Keratinocyte (primary cell): ENCODE results near the gene HS3ST2. TPM values are rescaled to one million over a fixed set of nuclear protein-coding genes. Genes with fewer than 3 reads are reported as not detected.

Experiments used
- DNase-seq: peaks from one replicate; pipeline ENCODE4 v3.0.0-alpha.2; 2011; ENCODE audit warnings: low read depth, missing footprints, low spot score
- FAIRE-seq: peaks from 2 replicates; lab custom pipeline; 2011; peaks lifted over from hg19 to GRCh38; lab: Jason Lieb, UNC
- H2AFZ ChIP-seq: 2 replicates; pipeline ENCODE4 v1.6.0; 2012; ENCODE audit warnings: low read length, control low read depth, inconsistent platforms; ENCODE audit not compliant: control insufficient read depth
- H3K27ac ChIP-seq: 2 replicates; pipeline ENCODE4 v1.5.1; 2011; ENCODE audit warnings: low read length; ENCODE audit not compliant: control insufficient read depth, insufficient read depth
- H3K27me3 ChIP-seq: 3 replicates; pipeline ENCODE4 v1.6.0; 2011; ENCODE audit warnings: low read length; ENCODE audit not compliant: control insufficient read depth, insufficient read depth; ENCODE audit errors: extremely low read depth
- H3K36me3 ChIP-seq, 2 experiments: 2 replicates in 1 of 2; 3 replicates in 1 of 2; pipeline ENCODE4 v1.5.1; 2011; ENCODE audit warnings: low read length in 2 of 2, mild to moderate bottlenecking in 1 of 2; ENCODE audit not compliant: control insufficient read depth in 2 of 2, insufficient read depth in 2 of 2; ENCODE audit errors: extremely low read depth in 1 of 2
- H3K4me1 ChIP-seq: 3 replicates; pipeline ENCODE4 v1.5.1; 2011; ENCODE audit warnings: low read length; ENCODE audit not compliant: control insufficient read depth, insufficient read depth; ENCODE audit errors: extremely low read depth
- H3K4me2 ChIP-seq: 3 replicates; pipeline ENCODE4 v1.6.0; 2011; ENCODE audit warnings: low read depth, low read length; ENCODE audit not compliant: control insufficient read depth, insufficient read depth; ENCODE audit errors: extremely low read depth
- H3K4me3 ChIP-seq, 3 experiments: fragments of 200-600 bp in 1 of 3; sonication (generic) in 1 of 3; 2 replicates in 2 of 3; 3 replicates in 1 of 3; pipeline ENCODE4 v1.5.1; 2011 to 2016; ENCODE audit warnings: low read length in 3 of 3, mild to moderate bottlenecking in 3 of 3, control low read depth in 2 of 3, inconsistent platforms in 1 of 3, low read depth in 1 of 3, mixed read lengths in 1 of 3, mixed run types in 1 of 3, moderate library complexity in 1 of 3; ENCODE audit not compliant: control insufficient read depth in 2 of 3, insufficient read depth in 2 of 3; ENCODE audit errors: extremely low read depth in 1 of 3
- H3K79me2 ChIP-seq: 2 replicates; pipeline ENCODE4 v1.6.0; 2012; ENCODE audit warnings: low read length; ENCODE audit not compliant: control insufficient read depth, insufficient read depth
- H3K9ac ChIP-seq: 3 replicates; pipeline ENCODE4 v1.6.0; 2011; ENCODE audit warnings: low read length; ENCODE audit not compliant: control insufficient read depth, insufficient read depth; ENCODE audit errors: extremely low read depth
- H3K9me1 ChIP-seq: 3 replicates; pipeline ENCODE4 v1.6.0; 2011; ENCODE audit warnings: low read length; ENCODE audit not compliant: control insufficient read depth, insufficient read depth; ENCODE audit errors: extremely low read depth
- H3K9me3 ChIP-seq: 2 replicates; pipeline ENCODE4 v1.5.1; 2012; ENCODE audit warnings: low read depth, low read length; ENCODE audit not compliant: control insufficient read depth
- H4K20me1 ChIP-seq: 3 replicates; pipeline ENCODE4 v1.6.0; 2011; ENCODE audit warnings: low read length; ENCODE audit not compliant: control insufficient read depth, insufficient read depth; ENCODE audit errors: extremely low read depth
- CTCF ChIP-seq, 3 experiments: IDR thresholded peaks in 1 of 3; conservative IDR thresholded peaks in 1 of 3; optimal IDR thresholded peaks in 1 of 3; 2 replicates in 2 of 3; 3 replicates in 1 of 3; pipeline versions ENCODE3 to v1.5.1; 2011; ENCODE audit warnings: low read length in 3 of 3, mild to moderate bottlenecking in 3 of 3, moderate library complexity in 2 of 3, control low read depth in 1 of 3, inconsistent platforms in 1 of 3; ENCODE audit not compliant: insufficient read depth in 2 of 3; ENCODE audit errors: extremely low read depth in 1 of 3
- EZH2 ChIP-seq: IDR thresholded peaks from one replicate; pipeline ENCODE4 v1.6.1; 2012; ENCODE audit warnings: inconsistent platforms, mild to moderate bottlenecking, low read length, moderate library complexity
- dilution Hi-C: fragments of 300-500 bp; cut with MboI; formaldehyde crosslinking; loops from one replicate; pipeline ENCODE4 v1.7.0; 2020; ENCODE audit warnings: low sequenced_read_pairs; ENCODE audit not compliant: extremely low pct_ligation_motif_present
- polyA plus RNA-seq, 5 experiments: library from polyadenylated mRNA; depleted of rRNA in 3 of 5; stranded (reverse) in 3 of 5; stranded (forward) in 1 of 5; unstranded in 1 of 5; fragments of >200 nt; gene quantifications; 1 replicate in 1 of 5; 2 replicates in 3 of 5; 3 replicates in 1 of 5; pipeline versions ENCODE4 v1.2.1 to v1.2.3, GENCODE V29; 2011 to 2012; ENCODE audit warnings: missing spikeins in 2 of 5, low read depth in 1 of 5, low replicate concordance in 1 of 5

Gene HS3ST2
- polyA plus RNA-seq, 1 donor (not counting 4 experiments of a cell fraction or from before 2014, with no cell fraction given), result 6.3 TPM

GRCh38 chr16:22897184-22897583 lies 83.2 kb downstream of the HS3ST2 start:
- FAIRE-seq, result no peak
- Histone ChIP-seq H3K9ac (no peak overlapping the region), H3K27me3 (no peaks in the 10 kb centered on the region), H3K27ac (no peak overlapping the region), H3K36me3 (peaks cover 0 to 1% of the 10 kb centered on the region in 2 experiments), H3K4me3 (no peak overlapping the region), H4K20me1 (no peaks in the 10 kb centered on the region), H3K4me2 (no peak overlapping the region), H3K9me1 (peaks cover 2% of the 10 kb centered on the region), H3K79me2 (no peaks in the 10 kb centered on the region), H2AFZ (no peak overlapping the region), H3K4me1 (no peaks in the 10 kb centered on the region), H3K9me3 (no peaks in the 10 kb centered on the region)
- TF ChIP-seq CTCF (optimal IDR thresholded peaks at IDR 0.05 in 1 of 3, IDR thresholded peaks at IDR 0.05 in 1 of 3, conservative IDR thresholded peaks at IDR 0.05 in 1 of 3; ENCODE audit: extremely low read depth in 1 of 3, insufficient read depth in 2 of 3, low read length in 3 of 3) (no peak), EZH2 (no peak)
- DNase-seq, result no peak
- dilution Hi-C loops, result no loop called here

GRCh38 chr16:22898131-22898530 lies 84.2 kb downstream of the HS3ST2 start:
- Histone ChIP-seq H3K79me2 (no peaks in the 10 kb centered on the region), H3K9ac (no peak overlapping the region), H3K36me3 (peaks cover 0 to 1% of the 10 kb centered on the region in 2 experiments), H3K4me1 (no peaks in the 10 kb centered on the region), H3K27ac (no peak overlapping the region), H4K20me1 (peaks cover 1% of the 10 kb centered on the region), H3K4me2 (no peak overlapping the region), H3K27me3 (no peaks in the 10 kb centered on the region), H3K9me1 (peaks cover 2% of the 10 kb centered on the region), H2AFZ (no peak overlapping the region), H3K9me3 (no peaks in the 10 kb centered on the region), H3K4me3 (no peak overlapping the region)
- dilution Hi-C loops, result no loop called here
- DNase-seq (no peak), FAIRE-seq (no peak)
- TF ChIP-seq EZH2 (no peak), CTCF (optimal IDR thresholded peaks at IDR 0.05 in 1 of 3, IDR thresholded peaks at IDR 0.05 in 1 of 3, conservative IDR thresholded peaks at IDR 0.05 in 1 of 3; ENCODE audit: extremely low read depth in 1 of 3, insufficient read depth in 2 of 3, low read length in 3 of 3) (no peak)
